Daoy (cell line): ENCODE results near the gene VSIR. TPM values are rescaled to one million over a fixed set of nuclear protein-coding genes. Genes with fewer than 3 reads are reported as not detected.

Source experiments
- DNase-seq: peaks from one replicate; pipeline ENCODE4 v3.0.0-alpha.2; 2015; ENCODE audit warnings: low read depth
- total RNA-seq: library from RNA; depleted of rRNA; stranded (reverse); fragments of >200 nt; shearing (Covaris generic); gene quantifications from 2 replicates; pipeline ENCODE4 v1.2.3, GENCODE V29; 2014

Gene VSIR
- total RNA-seq, 1 experiment from 2014 or later = 1.5 TPM

- no peak for DNase-seq
These were observed 26.2 kb downstream of the VSIR start for GRCh38 chr10:71747039-71747531.

- DNase-seq = no peak
These were observed 26.8 kb downstream of the VSIR start for GRCh38 chr10:71746344-71747037.

DNA sequence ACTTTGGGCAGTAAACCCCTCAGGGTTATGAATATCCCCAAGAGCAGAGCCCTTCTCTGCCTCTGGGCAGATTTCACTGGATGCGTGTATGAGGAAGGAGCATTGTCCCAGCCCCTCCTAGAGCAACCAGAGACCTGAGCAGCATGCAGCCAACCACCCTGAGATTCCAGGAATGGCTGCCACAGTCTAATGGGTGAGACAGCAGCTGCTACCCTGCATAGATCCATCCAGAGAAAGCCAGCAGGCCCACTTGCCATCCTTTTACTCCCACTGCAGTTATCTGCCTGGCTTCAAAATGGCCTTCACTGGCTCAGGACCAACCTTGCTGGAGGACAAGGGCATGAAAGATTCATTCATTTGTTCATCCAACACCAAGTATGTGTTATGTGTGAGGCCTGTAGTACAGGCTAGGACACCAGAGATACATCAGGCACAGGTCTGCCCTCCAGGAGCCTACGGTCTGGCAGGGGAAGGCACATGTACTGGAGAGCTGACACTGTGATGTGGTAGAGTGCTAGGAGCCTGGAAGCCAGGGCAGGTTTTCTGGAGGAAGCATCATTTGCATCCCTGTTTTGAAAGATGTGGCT lies 27.6 kb downstream of the VSIR start:
- no peak for DNase-seq

GRCh38 chr10:71744897-71745663 lies 28.2 kb downstream of the VSIR start:
- DNase-seq = no peak

GRCh38 chr10:71743866-71744265 lies 29.5 kb downstream of the VSIR start:
- DNase-seq = no peak

- no peak for DNase-seq
These were observed 30.1 kb downstream of the VSIR start for GRCh38 chr10:71743089-71743838.

DNA sequence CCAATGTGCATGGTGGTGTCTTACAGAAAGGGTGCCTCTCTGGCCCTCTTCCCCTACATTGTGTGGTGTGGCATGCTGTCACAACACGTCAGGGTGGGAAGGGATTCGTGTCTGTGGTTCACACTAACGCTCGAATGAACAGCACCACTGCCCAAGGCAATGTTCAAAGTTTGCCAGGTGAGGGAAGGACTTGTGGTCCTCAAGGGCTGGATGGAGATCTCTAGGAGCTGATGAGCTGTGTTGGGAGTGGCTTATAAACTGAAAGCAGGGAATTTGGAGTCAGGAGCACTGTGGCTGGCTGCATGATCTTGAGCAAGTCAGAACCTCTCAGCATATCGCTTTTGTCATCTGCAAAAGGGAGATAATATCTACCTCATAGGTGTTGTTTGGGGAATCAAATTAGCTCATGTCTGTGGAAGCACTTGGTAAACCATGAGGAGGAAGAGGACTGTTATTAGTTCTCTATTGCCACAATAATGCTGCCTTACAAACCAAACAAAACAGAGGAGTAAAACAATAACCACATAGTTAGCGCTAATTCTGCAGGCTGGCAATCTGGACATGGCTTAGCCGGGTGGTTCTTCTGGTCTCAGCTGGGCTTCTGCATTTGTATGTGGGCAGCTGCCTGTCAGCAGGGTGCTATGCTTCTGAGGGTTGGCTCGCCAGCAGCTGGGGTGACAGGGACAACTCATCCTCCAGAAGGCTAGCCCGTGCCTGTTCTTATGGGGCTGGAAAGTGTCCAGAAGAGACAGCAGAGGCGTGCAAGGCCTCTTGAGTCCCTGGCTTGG lies 30.8 kb downstream of the VSIR start:
- DNase-seq = no peak

GRCh38 chr10:71741671-71742070 lies 31.6 kb downstream of the VSIR start:
- no peak for DNase-seq

DNA sequence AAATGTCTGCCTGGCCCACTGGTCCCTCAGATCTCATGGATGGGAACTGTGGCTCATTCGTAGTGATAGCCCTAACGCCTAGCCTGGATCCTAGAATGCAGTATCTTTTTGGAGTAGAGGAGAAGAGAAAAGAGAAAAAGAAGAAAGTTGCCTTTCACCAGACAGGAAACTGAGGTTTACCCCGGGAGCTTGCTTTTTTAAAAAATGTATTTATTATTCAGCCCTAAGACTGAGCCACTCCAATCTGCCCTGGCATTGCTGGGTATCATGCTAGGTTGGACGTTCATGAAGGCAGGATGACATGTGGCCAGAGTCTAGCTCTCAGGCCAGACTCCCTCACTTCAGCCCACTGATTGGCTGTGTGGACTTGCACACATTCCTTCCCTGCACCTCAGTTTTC lies 32.3 kb downstream of the VSIR start:
- no peak for DNase-seq

GRCh38 chr10:71740069-71740653 lies 33.2 kb downstream of the VSIR start:
- no peak for DNase-seq

GRCh38 chr10:71739358-71739900 lies 33.9 kb downstream of the VSIR start:
- DNase-seq = no peak

DNA sequence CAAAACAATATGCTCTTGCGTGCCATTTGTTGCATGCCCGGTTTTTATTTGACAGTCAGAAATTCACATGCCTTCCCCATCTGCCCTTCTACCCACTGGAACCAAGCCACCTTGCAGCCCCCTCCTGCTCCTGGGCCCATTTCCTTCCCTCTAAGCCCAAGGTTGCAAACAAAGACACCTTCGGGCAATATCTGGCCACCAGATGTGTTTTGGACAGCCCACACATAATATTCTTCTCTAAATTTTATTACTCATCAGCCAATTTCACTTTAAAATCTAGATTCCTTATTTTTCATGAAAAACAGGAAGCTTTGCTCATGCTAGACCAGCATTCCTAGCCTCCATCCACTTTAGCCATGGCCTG lies 35.5 kb downstream of the VSIR start:
- DNase-seq = no peak

DNA sequence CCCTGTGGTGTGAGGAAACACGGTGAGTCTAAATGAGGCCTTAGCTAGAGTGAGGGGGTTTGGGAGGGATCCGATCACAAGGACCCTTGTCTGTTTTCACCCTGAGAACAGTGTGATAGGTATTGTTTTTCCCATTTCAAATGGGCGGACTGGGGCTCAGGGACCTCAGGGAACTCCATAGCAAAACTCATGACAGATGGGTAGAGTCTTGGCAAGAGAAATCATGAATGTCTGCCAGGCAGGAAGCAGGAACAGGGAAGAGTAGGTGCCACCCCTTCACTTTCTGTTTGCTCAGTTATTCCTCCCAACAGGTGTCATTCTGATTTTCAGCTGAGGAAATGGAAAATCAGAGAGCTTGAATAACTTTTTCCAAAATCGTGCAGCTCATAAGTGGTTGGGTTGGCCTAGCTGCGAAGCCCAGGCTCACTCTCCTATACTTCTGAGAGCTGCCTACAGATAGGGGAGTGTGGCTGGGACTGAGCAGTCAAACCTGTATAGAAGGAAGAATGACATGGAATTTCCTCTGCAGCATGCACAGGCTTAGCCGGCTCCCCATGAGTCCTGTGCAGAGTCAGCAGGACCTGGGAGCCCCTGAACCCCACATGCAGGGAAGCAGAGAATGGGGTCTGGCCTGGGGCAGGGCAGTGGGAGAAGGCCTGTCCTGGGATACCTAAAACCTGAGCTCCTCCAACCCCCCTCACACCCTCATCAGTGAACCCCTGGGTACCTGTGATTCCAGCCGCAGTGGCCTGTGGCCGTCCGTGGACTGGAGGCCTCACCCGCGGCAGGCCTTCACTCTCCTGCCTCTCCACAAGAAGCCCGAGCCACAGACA lies 36.1 kb downstream of the VSIR start:
- DNase-seq = no peak

GRCh38 chr10:71736570-71736952 lies 36.8 kb downstream of the VSIR start:
- no peak for DNase-seq

DNA sequence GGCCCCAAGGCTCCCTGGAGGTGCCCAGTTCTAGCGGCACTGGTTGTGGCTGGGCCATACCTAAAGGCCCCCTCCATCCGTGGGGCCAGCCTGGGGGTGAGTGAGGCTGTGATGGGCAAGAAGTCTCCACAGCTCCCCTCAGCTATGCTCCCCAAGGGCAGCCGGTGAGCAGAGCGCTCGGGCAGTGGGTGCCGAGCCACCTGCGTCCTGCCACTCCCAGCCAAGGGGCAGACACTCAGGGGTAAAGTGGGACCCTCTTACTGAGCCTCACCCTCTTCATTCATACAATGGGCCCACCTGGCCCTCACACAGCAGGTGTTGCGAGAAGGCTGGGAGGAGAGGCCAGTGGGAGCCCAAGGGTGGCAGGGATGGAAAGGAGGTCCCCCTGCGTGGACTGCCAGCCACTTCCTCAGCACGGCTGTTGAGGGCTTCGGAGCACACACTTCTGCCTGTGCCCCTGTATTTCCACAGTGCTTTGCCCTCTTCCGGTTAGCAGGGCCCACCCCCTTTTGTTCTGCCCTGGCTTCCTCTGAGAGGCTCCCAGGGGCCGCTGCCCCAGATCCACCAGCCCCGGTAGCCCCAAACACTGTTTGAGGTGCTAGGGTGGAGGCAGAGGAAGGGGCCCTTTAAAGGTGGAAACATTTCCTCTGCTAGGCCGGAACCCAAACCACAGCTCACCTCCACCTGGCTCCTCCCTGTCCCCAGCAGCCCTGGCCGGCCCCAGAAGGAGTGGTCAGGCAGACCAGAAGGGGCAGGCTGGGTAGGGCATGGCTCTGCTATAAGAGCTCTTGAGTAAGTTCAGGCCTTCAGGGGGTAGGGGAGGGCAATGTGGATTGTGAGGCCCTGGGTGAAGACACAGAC lies 37.4 kb downstream of the VSIR start:
- DNase-seq = no peak

DNA sequence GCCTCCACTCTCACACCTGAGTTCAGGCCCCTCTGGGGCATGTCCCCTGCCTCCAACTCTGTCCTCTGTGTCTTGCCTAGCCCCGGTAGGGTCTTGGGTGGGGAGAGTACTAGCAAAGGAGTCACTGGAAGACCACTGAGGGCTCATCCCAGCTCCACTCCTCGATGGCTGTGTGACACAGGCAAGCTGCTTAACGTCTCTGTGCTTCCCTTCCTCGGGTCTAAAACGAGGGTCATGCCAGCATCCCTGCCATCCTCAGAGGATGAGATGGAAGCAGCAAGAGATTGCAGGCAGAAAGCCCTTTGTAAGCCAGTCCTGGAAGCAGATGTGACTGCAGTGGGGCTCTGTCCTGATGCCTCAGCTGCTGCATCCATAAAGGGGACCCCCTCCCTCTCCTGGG lies 38.5 kb downstream of the VSIR start:
- no peak for DNase-seq

- DNase-seq = no peak
These were observed 41.5 kb downstream of the VSIR start for GRCh38 chr10:71731791-71732190.

DNA sequence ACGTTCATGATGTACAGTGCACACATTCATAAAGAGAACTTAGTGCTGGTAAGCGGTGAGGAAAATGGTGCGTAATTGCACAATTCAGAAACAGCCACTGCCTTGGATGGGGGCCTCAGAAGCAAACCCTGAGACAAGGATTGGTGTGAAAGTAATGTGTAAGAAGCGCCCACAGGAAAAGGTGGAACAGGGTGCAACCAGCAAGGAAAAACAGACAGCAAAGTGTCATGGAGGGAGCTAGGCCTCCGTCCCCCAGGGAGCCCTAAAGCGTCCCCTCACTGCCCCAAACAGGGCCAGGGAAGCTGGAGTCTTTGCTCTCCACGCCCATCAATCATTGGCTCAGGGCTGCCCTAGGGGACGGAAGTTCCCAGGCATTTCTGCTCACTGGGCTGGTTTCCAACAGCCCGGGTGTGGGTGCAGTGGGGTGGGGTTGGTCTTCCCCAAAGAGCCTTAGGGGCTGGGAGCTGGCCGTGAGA lies 44.1 kb downstream of the VSIR start:
- peak; percentile 46 for DNase-seq
